Activated T-helper 1 cell treated with anti-CD3 and anti-CD28 coated beads, Interleukin-12 subunit alpha, Interleukin-12 subunit beta, Interleukin-2, Interleukin-4 antibody, amounts not matched to agents 30 ng/mL and 10 ng/mL and 1 ng/mL, durations not matched to agents 14 hours and 24 hours and 36 hours (primary cell): ENCODE measurements around the gene PIMREG. TPM values are rescaled to one million over a fixed set of nuclear protein-coding genes. Genes with fewer than 3 reads are reported as not detected.
A peak's percentile ranks its signal among the peaks of the same experiment; 100 is the strongest.

Source experiments
- DNase-seq: peaks from one replicate; pipeline ENCODE4 v3.0.0; 2021; ENCODE audit warnings: low spot score
- H3K27ac Mint-ChIP-seq: one replicate; pipeline ENCODE4 v1.8.0; 2021; ENCODE audit warnings: mild to moderate bottlenecking, mixed read lengths
- H3K27me3 Mint-ChIP-seq: one replicate; pipeline ENCODE4 v1.8.0; 2022; ENCODE audit warnings: mild to moderate bottlenecking, moderate library complexity, mixed read lengths; ENCODE audit not compliant: insufficient read depth
- H3K36me3 Mint-ChIP-seq: one replicate; pipeline ENCODE4 v1.8.0; 2021; ENCODE audit warnings: low read depth, mixed read lengths
- H3K4me1 Mint-ChIP-seq: one replicate; pipeline ENCODE4 v1.8.0; 2021; ENCODE audit warnings: low read depth, mixed read lengths
- H3K4me3 Mint-ChIP-seq: one replicate; pipeline ENCODE4 v1.8.0; 2021; ENCODE audit warnings: mild to moderate bottlenecking, moderate library complexity, mixed read lengths
- H3K9me3 Mint-ChIP-seq: one replicate; pipeline ENCODE4 v1.8.0; 2021; ENCODE audit warnings: mixed read lengths
- intact Hi-C: fragments of 100-400 bp; cut with micrococcal nuclease; formaldehyde crosslinking; loops from one replicate; pipeline ENCODE4 v1.15.1; 2024
- total RNA-seq: library from RNA; stranded (reverse); gene quantifications from 2 replicates; pipeline ENCODE4 v1.2.3, GENCODE V29; 2022

PIMREG gene
- total RNA-seq, 1 donor from 2014 or later = 6.8 TPM

GRCh38 chr17:6494239-6494941 is 50.1 kb downstream of the PIMREG start:
- Mint-ChIP-seq H3K9me3 (no peaks in the 10 kb centered on the region), H3K4me3 (no peak overlapping the region), H3K4me1 (peaks cover 19% of the 10 kb centered on the region), H3K27ac (no peak overlapping the region), H3K36me3 (no peaks in the 10 kb centered on the region), H3K27me3 (peaks cover 10% of the 10 kb centered on the region)
- intact Hi-C loops = no loop called here
- DNase-seq = no peak

GRCh38 chr17:6495450-6496115 is 51.3 kb downstream of the PIMREG start:
- peak overlapping the region; percentile 10 for H3K4me3 Mint-ChIP-seq

GRCh38 chr17:6496116-6496481 is 51.8 kb downstream of the PIMREG start:
- Mint-ChIP-seq H3K4me3 (no peak overlapping the region), H3K36me3 (no peaks in the 10 kb centered on the region), H3K9me3 (no peaks in the 10 kb centered on the region), H3K27me3 (peaks cover 10% of the 10 kb centered on the region), H3K4me1 (peaks cover 19% of the 10 kb centered on the region), H3K27ac (no peak overlapping the region)
- DNase-seq = no peak
- intact Hi-C loops = no loop called here

More at GRCh38 chr17:6495450-6496115, 51.3 kb downstream of the PIMREG start:
- Mint-ChIP-seq H3K27me3 (peaks cover 10% of the 10 kb centered on the region), H3K4me1 (peaks cover 19% of the 10 kb centered on the region), H3K27ac (no peak overlapping the region), H3K9me3 (no peaks in the 10 kb centered on the region), H3K36me3 (no peaks in the 10 kb centered on the region)
- intact Hi-C loops = no loop called here
- DNase-seq = no peak

GRCh38 chr17:6496640-6497441 is 52.6 kb downstream of the PIMREG start:
- Mint-ChIP-seq H3K4me1 (peaks cover 19% of the 10 kb centered on the region), H3K27me3 (peaks cover 10% of the 10 kb centered on the region), H3K36me3 (no peaks in the 10 kb centered on the region), H3K9me3 (no peaks in the 10 kb centered on the region), H3K27ac (no peak overlapping the region), H3K4me3 (no peak overlapping the region)
- DNase-seq = no peak
- intact Hi-C loops = no loop called here

GRCh38 chr17:6497496-6498221 is 53.4 kb downstream of the PIMREG start:
- intact Hi-C loops = no loop called here
- no peaks in the 10 kb centered on the region for H3K9me3 Mint-ChIP-seq
- H3K27ac Mint-ChIP-seq = no peak overlapping the region
- peaks cover 19% of the 10 kb centered on the region for H3K4me1 Mint-ChIP-seq
- DNase-seq = no peak
- no peaks in the 10 kb centered on the region for H3K36me3 Mint-ChIP-seq
- H3K4me3 Mint-ChIP-seq = no peak overlapping the region
- H3K27me3 Mint-ChIP-seq = peaks cover 10% of the 10 kb centered on the region

- H3K27ac Mint-ChIP-seq = no peak overlapping the region
- DNase-seq = no peak
- intact Hi-C loops = no loop called here
- peaks cover 19% of the 10 kb centered on the region for H3K4me1 Mint-ChIP-seq
- no peaks in the 10 kb centered on the region for H3K9me3 Mint-ChIP-seq
- H3K36me3 Mint-ChIP-seq = no peaks in the 10 kb centered on the region
- peaks cover 10% of the 10 kb centered on the region for H3K27me3 Mint-ChIP-seq
- no peak overlapping the region for H3K4me3 Mint-ChIP-seq
Observed at GRCh38 chr17:6498356-6498755, 54.1 kb downstream of the PIMREG start.

GRCh38 chr17:6498901-6499540 is 54.8 kb downstream of the PIMREG start:
- H3K9me3 Mint-ChIP-seq = no peaks in the 10 kb centered on the region

More at GRCh38 chr17:6498901-6499540, 54.8 kb downstream of the PIMREG start:
- no peak for DNase-seq
- Mint-ChIP-seq H3K27ac (no peak overlapping the region), H3K4me1 (peaks cover 19% of the 10 kb centered on the region), H3K36me3 (no peaks in the 10 kb centered on the region), H3K27me3 (peaks cover 10% of the 10 kb centered on the region), H3K4me3 (no peak overlapping the region)
- intact Hi-C loops = no loop called here

Other genes with a start within 250 kb of the PIMREG start
- not detected in 2 replicates for gene AIPL1, start 9.3 kb upstream of the PIMREG start, total RNA-seq
- 0.65 and 0.81 TPM in 2 replicates for gene PITPNM3, start 112.1 kb downstream of the PIMREG start, total RNA-seq
- 18.2 and 22.2 TPM in 2 replicates for gene KIAA0753, start 196.3 kb downstream of the PIMREG start, total RNA-seq
- gene TXNDC17, start 196.6 kb downstream of the PIMREG start, total RNA-seq = 94.0 and 95.2 TPM in 2 replicates
- 24.3 and 28.4 TPM in 2 replicates for gene MED31, start 207.2 kb downstream of the PIMREG start, total RNA-seq
- 1.6 and 1.7 TPM in 2 replicates for gene C17orf100, start 207.3 kb downstream of the PIMREG start, total RNA-seq